GM12872 (cell line): ENCODE measurements around the gene PRPF40B.

Experiments used
- CTCF ChIP-seq: IDR thresholded peaks from 3 replicates; pipeline ENCODE4 v1.5.1; 2011; ENCODE audit warnings: low read depth, mild to moderate bottlenecking, low read length, moderate library complexity; ENCODE audit not compliant: insufficient read depth

Gene PRPF40B

GRCh38 chr12:49648712-49649003 is 25.3 kb downstream of the PRPF40B start:
- no peak for TF ChIP-seq CTCF

GRCh38 chr12:49649445-49649844 is 26.1 kb downstream of the PRPF40B start:
- TF ChIP-seq CTCF: no peak

DNA sequence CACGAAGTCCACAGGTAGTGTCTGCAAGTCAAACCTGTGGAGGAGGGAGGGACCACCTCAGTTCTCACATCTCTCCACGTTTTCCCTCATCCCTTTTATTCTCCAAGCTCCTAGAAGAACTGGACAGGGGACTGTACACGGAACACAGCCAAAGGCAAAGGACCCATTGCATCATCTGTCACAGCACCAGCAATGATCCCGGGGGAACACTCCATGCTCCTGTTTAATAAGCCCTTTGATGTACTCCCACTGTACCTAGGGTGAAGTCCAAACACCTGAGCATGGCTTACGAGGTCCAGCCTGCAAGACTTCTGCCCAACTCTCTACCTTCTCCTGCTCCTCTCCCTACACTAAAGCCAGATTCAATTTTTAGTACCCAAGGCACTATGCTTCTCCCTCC is 26.5 kb downstream of the PRPF40B start:
- TF ChIP-seq CTCF: no peak

DNA sequence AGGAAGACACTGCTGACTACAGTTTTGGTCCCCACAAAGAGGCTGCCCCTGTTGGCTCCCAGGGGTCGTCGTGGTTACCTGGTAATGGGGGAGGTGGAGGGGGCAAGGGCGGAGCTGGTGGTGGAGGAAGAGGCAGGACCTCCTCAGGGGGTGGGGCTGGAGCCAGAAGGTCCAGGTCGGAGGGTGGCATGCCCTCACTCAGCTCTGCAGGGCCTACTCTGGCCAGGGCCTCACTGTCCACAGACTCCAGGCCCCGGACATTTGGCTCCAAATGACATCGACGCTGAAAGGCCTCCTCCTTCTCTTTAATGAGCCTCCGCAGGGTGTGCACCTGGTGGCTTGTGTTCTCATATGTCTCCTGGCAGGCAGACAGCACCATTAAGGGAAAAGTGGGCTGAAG is 28.5 kb downstream of the PRPF40B start:
- no peak for TF ChIP-seq CTCF

DNA sequence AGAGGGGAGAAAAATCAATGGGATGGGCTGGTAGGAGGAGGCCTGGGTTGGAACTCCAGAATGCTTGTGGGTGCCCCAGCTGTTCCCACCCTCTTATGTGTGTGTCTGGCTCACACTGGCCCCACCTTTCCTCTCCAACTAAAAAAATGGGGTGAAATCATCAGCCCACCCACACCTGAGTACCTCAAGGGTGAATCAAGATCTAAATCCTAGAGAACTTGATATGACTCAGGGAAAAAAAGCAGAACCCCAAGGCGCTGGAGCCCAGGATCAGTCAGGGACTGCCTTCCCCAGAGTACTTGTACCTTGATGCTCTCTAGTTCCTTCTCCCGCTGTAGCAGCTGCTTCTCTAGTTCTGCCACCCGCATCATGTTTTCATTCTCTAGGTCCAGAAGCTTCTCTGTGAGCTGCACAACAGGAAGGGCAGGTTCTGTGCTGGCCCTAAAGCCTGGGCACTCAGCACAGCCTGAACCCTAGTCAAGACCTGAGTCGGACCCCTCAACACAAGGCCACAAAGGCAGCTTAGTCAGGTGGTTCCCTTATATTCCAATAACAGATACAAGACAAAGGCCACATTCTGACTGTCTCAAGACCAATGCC is 29.7 kb downstream of the PRPF40B start:
- TF ChIP-seq CTCF: no peak

- no peak for TF ChIP-seq CTCF
Observed at GRCh38 chr12:49654715-49655114, 31.4 kb downstream of the PRPF40B start.

DNA sequence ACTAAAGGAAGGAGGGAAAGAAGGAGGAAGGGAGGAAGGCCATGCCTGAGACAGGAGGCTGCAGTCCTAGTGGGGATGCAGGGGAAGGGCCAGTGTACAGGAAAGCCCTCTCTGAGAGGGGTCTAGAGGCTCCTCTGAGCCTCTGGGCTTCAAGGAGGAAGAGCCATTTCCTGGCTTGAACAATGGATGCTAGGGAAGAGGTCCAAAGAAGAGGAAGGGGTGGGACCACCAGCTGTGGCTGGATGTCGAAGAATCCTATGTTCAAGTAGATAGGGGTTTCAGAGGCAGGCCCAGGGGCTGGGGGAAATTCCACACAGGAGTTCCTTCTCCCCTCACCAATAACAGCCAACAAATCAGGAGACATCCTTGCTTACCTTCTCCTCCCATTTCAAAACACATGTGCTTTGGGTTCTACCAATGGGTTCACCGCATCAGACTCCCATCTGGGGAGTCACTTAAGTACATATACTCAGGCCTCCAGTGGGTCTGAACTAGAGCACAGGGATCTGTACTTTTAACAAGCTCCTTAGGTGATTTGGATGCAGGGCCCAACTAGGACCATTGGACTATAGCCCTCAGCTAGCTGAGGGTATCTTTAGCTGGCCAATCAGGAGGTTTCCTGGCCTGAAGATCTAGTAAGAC is 32.4 kb downstream of the PRPF40B start:
- TF ChIP-seq CTCF: no peak
